Measurements from ENCODE around the gene TCL1B. TPM values are rescaled to one million over a fixed set of nuclear protein-coding genes. Genes with fewer than 3 reads are reported as not detected.

TCL1B gene
- total and polyA plus RNA-seq, 2 of the 13 experiments (the other 11 are each of a cell fraction or from before 2014, with no cell fraction given), result not detected

- Histone ChIP-seq H4K20me1 (ENCODE audit: insufficient read depth, low read length) (no peaks in the 10 kb centered on the region), H3K4me3 (replicated peaks in 1 of 3; ENCODE audit: insufficient read depth in 1 of 3, low read depth in 2 of 3, low read length in 3 of 3) (no peak overlapping the region), H3K27ac (ENCODE audit: extremely low read length, insufficient read depth, low read length) (no peak overlapping the region), H3K4me2 (ENCODE audit: low read depth, low read length) (no peak overlapping the region), H3K36me3 (replicated peaks in 1 of 2; ENCODE audit: control insufficient read depth in 1 of 2, insufficient read depth in 2 of 2, low read length in 2 of 2) (no peaks in the 10 kb centered on the region), H3K9ac (ENCODE audit: insufficient read depth, low read depth, low read length) (no peak overlapping the region), H2AFZ (ENCODE audit: low read length) (no peak overlapping the region), H3K79me2 (ENCODE audit: insufficient read depth, low read length) (no peaks in the 10 kb centered on the region), H3K9me3 (ENCODE audit: low read length) (no peaks in the 10 kb centered on the region), H3K4me1 (ENCODE audit: insufficient read depth, low read length) (no peaks in the 10 kb centered on the region), H3K27me3 (ENCODE audit: control insufficient read depth in 1 of 2, insufficient read depth in 2 of 2, low read length in 2 of 2) (no peaks in the 10 kb centered on the region; a peak in 1 of 5 replicates)
- intact Hi-C loops (cut with micrococcal nuclease; ENCODE audit: unreplicated experiment) (no loop called here), in situ Hi-C loops (cut with HindIII; ENCODE audit: extremely low pct_ligation_motif_present, low pct_unique_long_range_greater_than_20kb) (loop anchor here (5.0 kb wide), 1 partner anchor 119 kb away; no protein-coding TSS in a partner anchor)
- FAIRE-seq (no peak), DNase-seq (ENCODE audit: low spot score) (no peak), ATAC-seq (no peak)
- TF ChIP-seq ZNF17 (CRISPR knock-in tag; IDR thresholded peaks at IDR 0.05), result no peak
- TF ChIP-seq HNF1B (CRISPR knock-in tag; IDR thresholded peaks at IDR 0.05), result no peak
- no peak for TF ChIP-seq REPIN1 (CRISPR knock-in tag; IDR thresholded peaks at IDR 0.05; ENCODE audit: borderline replicate concordance, low read depth)
- CTCF ChIA-PET (ENCODE audit: low intra/inter-chr PET ratio, low total read pairs), result no interaction called here
- POLR2A ChIA-PET, result no interaction called here
- no TSS peak for BruUV-seq (replicated peaks)
- WGBS (ENCODE audit: low lambda C conversion rate), result 8% methylated on average over 2 of the region's 2 CpGs
Measured at GRCh38 chr14:95681153-95681552, 5.1 kb upstream of the TCL1B start.

GRCh38 chr14:95683793-95684192 lies 2.4 kb upstream of the TCL1B start:
- H3K4me3 ChIP-seq (replicated peaks in 1 of 3; ENCODE audit: insufficient read depth in 1 of 3, low read depth in 2 of 3, low read length in 3 of 3), result no peak overlapping the region
- no peaks in the 10 kb centered on the region for H4K20me1 ChIP-seq (ENCODE audit: insufficient read depth, low read length)
- no peak overlapping the region for H3K9ac ChIP-seq (ENCODE audit: insufficient read depth, low read depth, low read length)
- H3K4me1 ChIP-seq (ENCODE audit: insufficient read depth, low read length), result no peaks in the 10 kb centered on the region
- H3K36me3 ChIP-seq (replicated peaks in 1 of 2; ENCODE audit: control insufficient read depth in 1 of 2, insufficient read depth in 2 of 2, low read length in 2 of 2), result no peaks in the 10 kb centered on the region
- intact Hi-C loops (cut with micrococcal nuclease; ENCODE audit: unreplicated experiment) (loop anchor here (1.0 kb wide), 2 partner anchors 74 to 122 kb away; no protein-coding TSS in a partner anchor), in situ Hi-C loops (cut with HindIII; ENCODE audit: extremely low pct_ligation_motif_present, low pct_unique_long_range_greater_than_20kb) (loop anchor here (5.0 kb wide), 1 partner anchor 121 kb away; no protein-coding TSS in a partner anchor)
- H3K27me3 ChIP-seq (ENCODE audit: control insufficient read depth in 1 of 2, insufficient read depth in 2 of 2, low read length in 2 of 2), result 0 out of 5 replicates have a peak, but pooled peaks cover 0 to 2% of the 10 kb centered on the region in 2 experiments
- H3K9me3 ChIP-seq (ENCODE audit: low read length), result no peaks in the 10 kb centered on the region
- peak; percentile 11 for DNase-seq (ENCODE audit: low spot score)
- no peak overlapping the region for H2AFZ ChIP-seq (ENCODE audit: low read length)
- 0% methylated on average over 1 of the region's 4 CpGs for WGBS (ENCODE audit: low lambda C conversion rate)
- H3K4me2 ChIP-seq (ENCODE audit: low read depth, low read length), result no peak overlapping the region
- no TSS peak for BruUV-seq (replicated peaks)
- CTCF ChIA-PET (ENCODE audit: low intra/inter-chr PET ratio, low total read pairs), result interaction anchor here (2.4 to 3.0 kb wide), 2 partner anchors 75 to 123 kb away, joined by 7 to 23 read pairs; no protein-coding TSS in a partner anchor
- H3K27ac ChIP-seq (ENCODE audit: extremely low read length, insufficient read depth, low read length), result no peak overlapping the region
- POLR2A ChIA-PET, result no interaction called here
- no peaks in the 10 kb centered on the region for H3K79me2 ChIP-seq (ENCODE audit: insufficient read depth, low read length)
- peak; percentile 30 for FAIRE-seq
- ATAC-seq, result peak; percentile 75
- TF ChIP-seq MYNN (CRISPR knock-in tag; IDR thresholded peaks at IDR 0.05; ENCODE audit: low read depth) (no peak), ZNF180 (CRISPR knock-in tag; IDR thresholded peaks at IDR 0.05; ENCODE audit: borderline replicate concordance, low read depth) (no peak), ZNF816 (CRISPR knock-in tag; IDR thresholded peaks at IDR 0.05; ENCODE audit: borderline replicate concordance) (no peak), TP53 (CRISPR knock-in tag; conservative IDR thresholded peaks at IDR 0.05) (no peak), PBX3 (CRISPR knock-in tag; IDR thresholded peaks at IDR 0.05; ENCODE audit: borderline replicate concordance) (no peak), ETV5 (CRISPR knock-in tag; IDR thresholded peaks at IDR 0.05; ENCODE audit: borderline replicate concordance) (no peak), ZC3H4 (CRISPR knock-in tag; IDR thresholded peaks at IDR 0.05; ENCODE audit: borderline replicate concordance) (no peak), RNF2 (conservative IDR thresholded peaks at IDR 0.05; ENCODE audit: low read depth) (no peak), SMC3 (IDR thresholded peaks at IDR 0.05; ENCODE audit: low read length) (peak; percentile 48), KAT2B (IDR thresholded peaks at IDR 0.05; ENCODE audit: borderline replicate concordance, low read depth, low read length) (no peak), ZNF446 (CRISPR knock-in tag; IDR thresholded peaks at IDR 0.05) (no peak), HHEX (CRISPR knock-in tag; IDR thresholded peaks at IDR 0.05) (no peak), ZNF747 (CRISPR knock-in tag; IDR thresholded peaks at IDR 0.05; ENCODE audit: borderline replicate concordance) (no peak)
